ENCODE data around the gene GAL3ST2.

GRCh38 chr2:241802421-241803318 is 26.0 kb downstream of the GAL3ST2 start:
- TF ChIP-seq EZH2 (IDR thresholded peaks at IDR 0.05; ENCODE audit: borderline replicate concordance, insufficient read depth, low read length, poor library complexity, severe bottlenecking), result no peak
- TF ChIP-seq, protein P1, sequence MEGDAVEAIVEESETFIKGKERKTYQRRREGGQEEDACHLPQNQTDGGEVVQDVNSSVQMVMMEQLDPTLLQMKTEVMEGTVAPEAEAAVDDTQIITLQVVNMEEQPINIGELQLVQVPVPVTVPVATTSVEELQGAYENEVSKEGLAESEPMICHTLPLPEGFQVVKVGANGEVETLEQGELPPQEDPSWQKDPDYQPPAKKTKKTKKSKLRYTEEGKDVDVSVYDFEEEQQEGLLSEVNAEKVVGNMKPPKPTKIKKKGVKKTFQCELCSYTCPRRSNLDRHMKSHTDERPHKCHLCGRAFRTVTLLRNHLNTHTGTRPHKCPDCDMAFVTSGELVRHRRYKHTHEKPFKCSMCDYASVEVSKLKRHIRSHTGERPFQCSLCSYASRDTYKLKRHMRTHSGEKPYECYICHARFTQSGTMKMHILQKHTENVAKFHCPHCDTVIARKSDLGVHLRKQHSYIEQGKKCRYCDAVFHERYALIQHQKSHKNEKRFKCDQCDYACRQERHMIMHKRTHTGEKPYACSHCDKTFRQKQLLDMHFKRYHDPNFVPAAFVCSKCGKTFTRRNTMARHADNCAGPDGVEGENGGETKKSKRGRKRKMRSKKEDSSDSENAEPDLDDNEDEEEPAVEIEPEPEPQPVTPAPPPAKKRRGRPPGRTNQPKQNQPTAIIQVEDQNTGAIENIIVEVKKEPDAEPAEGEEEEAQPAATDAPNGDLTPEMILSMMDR (IDR thresholded peaks at IDR 0.05; ENCODE audit: poor library complexity, severe bottlenecking), result no peak
- TF ChIP-seq TAF1 (IDR thresholded peaks at IDR 0.05; ENCODE audit: low read depth), result no peak
- no peak for TF ChIP-seq RAD21 (conservative IDR thresholded peaks at IDR 0.05)

Measured in neural cell (in vitro differentiated cells).